D341Med (cell line): Measurements from ENCODE around the gene F7.

ENCODE experiments used
- DNase-seq: peaks from one replicate; pipeline ENCODE4 v3.0.0; 2012; ENCODE audit warnings: low spot score

The F7 gene

GRCh38 chr13:113117911-113118260, 12.3 kb downstream of the F7 start:
- no peak for DNase-seq

GRCh38 chr13:113118261-113119021, 12.8 kb downstream of the F7 start:
- DNase-seq = no peak

DNA sequence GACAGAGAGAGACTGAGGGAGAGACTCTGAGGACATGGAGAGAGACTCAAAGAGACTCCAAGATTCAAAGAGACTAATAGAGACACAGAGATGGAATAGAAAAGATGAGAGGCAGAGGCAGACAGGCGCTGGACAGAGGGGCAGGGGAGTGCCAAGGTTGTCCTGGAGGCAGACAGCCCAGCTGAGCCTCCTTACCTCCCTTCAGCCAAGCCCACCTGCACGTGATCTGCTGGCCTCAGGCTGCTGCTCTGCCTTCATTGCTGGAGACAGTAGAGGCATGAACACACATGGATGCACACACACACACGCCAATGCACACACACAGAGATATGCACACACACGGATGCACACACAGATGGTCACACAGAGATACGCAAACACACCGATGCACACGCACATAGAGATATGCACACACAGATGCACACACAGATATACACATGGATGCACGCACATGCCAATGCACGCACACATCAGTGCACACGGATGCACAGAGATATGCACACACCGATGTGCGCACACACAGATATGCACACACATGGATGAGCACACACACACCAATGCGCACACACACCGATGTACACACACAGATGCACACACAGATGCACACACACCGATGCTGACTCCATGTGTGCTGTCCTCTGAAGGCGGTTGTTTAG, 13.7 kb downstream of the F7 start:
- DNase-seq = no peak

- DNase-seq = no peak
Measured at GRCh38 chr13:113119822-113120189, 14.2 kb downstream of the F7 start.

DNA sequence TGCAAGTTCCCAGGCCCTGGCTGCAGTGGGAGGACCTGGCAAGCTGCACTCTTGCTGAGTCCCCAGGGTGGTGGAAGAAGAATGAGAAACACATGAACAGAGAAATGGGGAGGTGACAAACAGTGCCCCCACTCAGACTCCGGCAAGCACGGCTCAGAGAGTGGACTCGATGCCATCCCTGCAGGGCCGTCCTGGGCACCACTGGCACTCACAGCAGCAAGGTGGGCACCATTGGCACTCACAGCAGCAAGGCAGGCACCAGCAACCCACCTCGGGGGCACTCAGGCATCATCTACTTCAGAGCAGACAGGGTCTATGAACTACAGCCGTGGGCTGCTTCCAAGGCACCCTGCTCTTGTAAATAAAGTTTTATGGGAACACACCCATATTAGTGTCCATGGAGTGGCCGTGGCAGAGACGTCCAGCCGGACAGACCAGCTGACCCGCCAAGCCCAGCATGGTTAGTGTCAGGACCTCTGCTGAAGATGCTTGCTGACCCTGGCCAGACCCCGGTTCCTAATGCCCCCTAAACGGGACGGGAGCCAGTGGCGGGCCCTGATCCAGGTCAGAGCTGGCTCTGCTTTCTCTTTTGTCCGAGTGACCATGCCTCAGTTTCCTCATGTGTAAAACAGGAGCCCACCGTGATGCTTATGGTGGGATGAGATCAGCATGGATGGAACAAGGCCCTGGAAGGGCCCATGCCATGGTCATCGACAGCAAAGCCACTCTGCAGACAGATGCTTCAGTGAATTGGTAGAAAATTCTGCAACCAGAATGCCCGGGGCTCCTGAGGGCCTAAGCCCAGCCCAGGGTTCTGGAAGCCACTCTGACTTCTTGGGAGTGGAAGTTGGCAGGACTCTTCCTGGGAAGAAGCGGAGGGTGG, 14.9 kb downstream of the F7 start:
- peak; percentile 17 for DNase-seq

DNA sequence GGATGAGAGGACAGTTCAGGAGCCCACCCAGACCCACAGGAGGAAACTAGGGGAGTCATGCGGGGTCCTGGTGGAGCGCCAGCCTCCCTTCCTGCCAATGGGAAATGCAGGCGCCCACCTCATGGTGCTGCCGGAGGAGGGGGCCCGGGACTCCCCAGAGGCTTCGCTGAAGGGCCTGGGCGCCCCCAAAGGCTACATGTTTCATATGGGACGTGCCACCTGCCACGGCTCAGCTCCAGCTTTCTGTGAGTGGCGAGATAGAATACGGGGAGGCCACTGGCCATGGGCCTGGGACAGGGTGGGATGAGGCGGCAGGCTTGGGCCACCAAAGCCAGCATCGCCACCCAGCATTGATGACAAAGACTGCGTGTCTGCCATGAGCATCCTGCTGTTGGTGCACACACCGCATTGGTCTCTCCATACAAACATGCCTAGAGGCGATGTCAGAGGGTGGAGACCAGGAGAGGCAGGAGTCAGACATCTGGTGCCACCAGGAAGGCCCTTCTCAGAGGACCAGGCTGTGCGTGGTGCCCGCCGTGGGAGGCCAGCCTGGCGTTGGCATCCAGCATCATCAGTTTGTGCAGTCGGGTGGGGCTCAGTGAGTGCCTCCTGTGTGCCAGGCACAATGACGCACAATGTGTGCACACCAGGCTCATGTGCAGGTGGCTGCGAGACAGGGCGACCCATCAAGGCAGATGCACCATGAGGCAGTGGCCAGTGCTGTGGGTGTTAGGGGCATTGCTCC, 15.8 kb downstream of the F7 start:
- DNase-seq = peak; percentile 12

DNA sequence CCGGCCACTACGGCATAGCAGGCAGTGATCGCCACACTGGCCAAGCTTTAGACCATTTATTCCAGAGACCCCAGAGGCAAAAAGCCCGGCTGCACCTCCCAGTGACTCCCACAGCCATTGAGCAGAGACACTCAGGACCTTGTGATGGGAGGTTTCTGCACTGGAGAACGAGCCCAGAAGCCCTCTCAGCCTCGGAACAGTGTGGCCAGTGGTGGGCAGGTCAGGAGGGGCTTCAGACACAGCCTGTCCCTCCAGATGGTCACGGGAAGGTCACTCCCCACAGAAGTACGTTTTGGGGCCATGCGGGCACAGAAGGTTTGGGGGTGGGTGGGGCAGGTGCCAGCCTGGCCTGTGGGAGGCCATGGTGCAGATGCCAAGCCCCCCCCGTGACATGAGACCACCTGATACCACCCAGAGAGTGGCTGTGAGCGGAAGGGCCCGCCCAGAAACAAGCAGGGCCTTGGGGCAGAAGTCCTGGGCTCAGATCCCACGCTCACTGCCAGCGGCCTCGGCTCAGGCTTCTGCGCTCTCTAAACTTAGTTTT, 16.4 kb downstream of the F7 start:
- DNase-seq = no peak

DNA sequence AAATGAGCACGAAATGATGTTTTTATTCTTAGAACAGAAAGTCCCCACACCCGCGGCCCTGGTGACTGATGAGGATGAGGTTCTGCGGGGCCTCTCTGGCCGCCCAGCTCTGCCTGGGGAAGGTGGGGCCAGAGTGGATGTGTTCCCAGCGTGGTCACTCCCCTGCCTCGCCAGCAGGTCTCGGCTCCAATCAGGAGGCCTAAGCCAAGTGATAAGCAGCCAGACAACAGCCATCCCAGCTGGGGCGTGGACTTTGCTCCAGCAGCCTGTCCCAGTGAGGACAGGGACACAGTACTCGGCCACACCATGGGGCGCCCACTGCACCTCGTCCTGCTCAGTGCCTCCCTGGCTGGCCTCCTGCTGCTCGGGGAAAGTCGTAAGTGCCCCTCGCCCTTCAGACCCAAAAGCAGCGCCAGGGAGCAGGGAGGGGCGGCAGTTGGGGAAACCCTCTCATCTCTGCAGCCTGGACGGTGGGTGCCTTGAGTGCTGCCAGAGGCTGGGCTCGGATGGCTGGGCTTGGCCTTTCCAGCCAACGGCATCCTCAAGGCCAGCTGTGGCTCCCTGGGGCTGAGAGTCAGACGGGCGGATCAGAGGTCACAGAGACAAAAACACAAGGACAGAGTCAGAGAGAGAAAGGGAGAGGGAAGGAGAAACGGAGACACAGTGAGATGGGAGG, 17.1 kb downstream of the F7 start, which contains the start of gene F10:
Gene F10 (plus strand): TSS at position 250 of the 676 bp plus-strand sequence. CDS start 57 bp downstream, at position 307.
- DNase-seq = no peak

- DNase-seq = peak; percentile 48
Measured at GRCh38 chr13:113123226-113124201, 17.9 kb downstream of the F7 start.

GRCh38 chr13:113124211-113124970, 18.8 kb downstream of the F7 start:
- DNase-seq = no peak

GRCh38 chr13:113125506-113126264, 20.1 kb downstream of the F7 start:
- no peak for DNase-seq

DNA sequence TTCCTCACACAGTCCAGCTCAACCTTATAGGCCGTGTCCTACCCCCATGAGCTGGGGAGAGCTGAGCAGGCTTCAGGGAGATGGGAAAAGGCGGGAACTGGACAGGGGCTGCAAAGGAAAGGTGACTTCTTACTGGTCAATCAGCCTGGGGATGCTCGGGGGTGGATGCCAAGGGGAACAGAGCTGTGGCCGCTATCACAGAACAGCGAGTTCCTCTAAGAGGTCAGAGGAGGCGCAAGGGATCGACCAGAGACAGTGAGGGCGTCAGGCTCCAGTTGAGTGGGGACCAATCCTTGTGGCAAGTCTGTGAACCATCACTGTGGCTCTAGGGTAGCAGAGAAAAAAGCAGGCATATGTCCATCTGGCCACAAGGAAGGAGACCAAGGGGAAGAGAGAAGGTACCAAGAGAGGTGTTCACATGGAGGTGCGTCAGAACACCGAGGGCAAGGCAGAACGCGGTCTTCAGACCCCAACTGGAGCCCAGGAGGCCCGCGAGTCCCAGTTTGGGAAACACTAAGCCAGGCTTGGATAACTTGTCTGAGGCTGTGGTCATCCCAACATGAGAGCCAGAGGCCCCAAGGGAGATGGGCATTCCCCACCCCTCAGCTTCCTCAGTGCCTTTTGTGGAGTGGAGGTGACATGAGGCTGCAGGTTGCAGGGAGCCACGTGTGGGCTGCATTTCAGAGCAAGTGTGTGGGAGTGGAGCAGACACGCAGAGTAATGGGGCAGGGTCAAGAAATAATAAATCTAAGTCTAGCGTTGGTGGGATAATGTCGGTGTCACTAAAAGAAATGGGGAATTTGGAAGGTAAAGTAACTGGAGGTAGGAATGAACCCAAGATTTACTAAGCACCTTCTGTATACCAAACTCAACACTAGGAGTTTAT, 20.9 kb downstream of the F7 start:
- no peak for DNase-seq

- no peak for DNase-seq
Measured at GRCh38 chr13:113129480-113129879, 23.9 kb downstream of the F7 start.

- no peak for DNase-seq
Measured at GRCh38 chr13:113129921-113130750, 24.5 kb downstream of the F7 start.

- DNase-seq = no peak
Measured at GRCh38 chr13:113135281-113135760, 29.7 kb downstream of the F7 start.

DNA sequence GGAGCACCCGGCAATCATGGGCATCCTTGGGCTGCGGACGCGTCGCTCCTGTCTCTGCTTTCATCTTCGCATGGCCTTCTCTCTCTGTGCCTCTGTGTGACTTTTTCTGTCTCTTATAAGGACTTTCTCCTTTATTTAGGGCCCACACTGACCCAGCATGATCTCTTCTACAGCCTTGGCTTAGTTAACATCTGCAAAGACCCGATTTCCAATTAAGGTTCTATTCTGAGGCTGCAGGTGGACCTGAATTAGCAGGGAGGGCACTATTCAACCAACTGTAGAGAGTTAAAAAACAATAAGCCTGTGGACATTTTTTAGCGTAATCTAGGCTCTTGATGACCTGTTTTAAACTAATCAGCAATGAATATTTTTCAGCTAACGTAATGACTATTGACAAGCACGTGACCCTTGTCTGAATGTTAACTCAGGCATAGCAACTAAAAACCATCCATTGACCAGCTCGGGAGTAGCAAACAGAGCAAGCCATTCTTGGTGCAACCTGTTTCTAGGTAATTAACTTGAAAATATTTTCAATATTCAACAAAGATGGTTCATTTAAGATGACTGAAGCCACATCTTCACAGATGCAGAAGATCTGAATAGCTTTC, 32.2 kb downstream of the F7 start:
- DNase-seq = no peak
